A549 (cell line): ENCODE data around the gene OR4F15. TPM values are rescaled to one million over a fixed set of nuclear protein-coding genes. Genes with fewer than 3 reads are reported as not detected.
"Not testable (repeated sequence)": the region's sequence is repeated elsewhere in the genome, so short reads cannot be mapped to it uniquely, and the experiment has no call there.

Experiments used
- ATAC-seq, 2 experiments: fragments of 200-7000 bp in 1 of 2; fragments of >200 bp in 1 of 2; cut with Nextera tagmentation in 1 of 2; cut with Tn5 transposase in 1 of 2; 3 replicates each; pipeline versions ENCODE4 v1.8.0 to v1.9.1; 2018 to 2020; ENCODE audit warnings: mild to moderate bottlenecking in 1 of 2, moderate library complexity in 1 of 2
- CTCF ChIA-PET: fragments of 300-600 bp; sonication (Branson Sonifier 250); formaldehyde crosslinking; extraction: SDS; loops from one replicate; lab custom pipeline; 2021; ENCODE audit warnings: antibody characterized with exemption, inconsistent platforms; lab: Yijun Ruan, JAX
- POLR2A ChIA-PET: fragments of 350-600 bp; formaldehyde crosslinking; extraction: SDS; loops from one replicate; lab custom pipeline; 2021; ENCODE audit warnings: antibody characterized with exemption, inconsistent platforms; lab: Yijun Ruan, JAX
- DNase-seq, 2 experiments: peaks; one replicate each; pipeline versions ENCODE4 v3.0.0 to v3.0.0-alpha.2; 2011 to 2016; ENCODE audit warnings: low read depth in 1 of 2, low spot score in 1 of 2
- FAIRE-seq: peaks from 2 replicates; lab custom pipeline; 2011; peaks lifted over from hg19 to GRCh38; lab: Jason Lieb, UNC
- H3K27ac ChIP-seq, 2 experiments: fragments of >200 bp; sonication (Bioruptor Twin); formaldehyde crosslinking; 3 replicates each; pipeline ENCODE4 v1.5.1; 2016 to 2017
- H3K4me1 ChIP-seq: fragments of >200 bp; sonication (Bioruptor Twin); formaldehyde crosslinking; 3 replicates; pipeline ENCODE4 v1.6.1; 2016
- H3K4me2 ChIP-seq: fragments of >200 bp; sonication (Bioruptor Twin); formaldehyde crosslinking; 3 replicates; pipeline ENCODE4 v1.6.1; 2016
- H3K4me3 ChIP-seq: fragments of >200 bp; sonication (Bioruptor Twin); formaldehyde crosslinking; 3 replicates; pipeline ENCODE4 v1.5.1; 2016
- H3K9me3 ChIP-seq: fragments of >200 bp; sonication (Bioruptor Twin); formaldehyde crosslinking; 3 replicates; pipeline ENCODE4 v1.6.1; 2016
- CBX8 ChIP-seq: fragments of 200-600 bp; sonication (generic); IDR thresholded peaks from 2 replicates; pipeline ENCODE4 v1.6.1; 2016
- CHD4 ChIP-seq: fragments of 200-600 bp; sonication (generic); IDR thresholded peaks from 2 replicates; pipeline ENCODE4 v1.6.1; 2016; ENCODE audit warnings: antibody characterized with exemption, mild to moderate bottlenecking, borderline replicate concordance
- EHF ChIP-seq: fragments of 250-450 bp; sonication (Bioruptor Pico); IDR thresholded peaks from 2 replicates; pipeline ENCODE4 v1.5.0; 2020; ENCODE audit warnings: mild to moderate bottlenecking
- EHMT2 ChIP-seq: fragments of 200-600 bp; sonication (generic); IDR thresholded peaks from 2 replicates; pipeline ENCODE4 v1.6.1; 2016; ENCODE audit warnings: antibody characterized with exemption, low read depth, mild to moderate bottlenecking, moderate library complexity
- EP300 ChIP-seq, 2 experiments: fragments of >200 bp; sonication (Bioruptor Twin); formaldehyde crosslinking; IDR thresholded peaks; 2 replicates in 1 of 2; 3 replicates in 1 of 2; pipeline ENCODE4 v1.6.1; 2016 to 2017
- ESRRA ChIP-seq: fragments of 150-350 bp; IDR thresholded peaks from 2 replicates; pipeline ENCODE4 v1.6.1; 2014; ENCODE audit warnings: mild to moderate bottlenecking, low read length, borderline replicate concordance
- FOSB ChIP-seq: fragments of 250-450 bp; sonication (Bioruptor Pico); IDR thresholded peaks from 2 replicates; pipeline ENCODE4 v1.5.0; 2020; ENCODE audit warnings: mild to moderate bottlenecking, moderate library complexity
- HES2 ChIP-seq: fragments of >200 bp; sonication (Bioruptor Twin); formaldehyde crosslinking; IDR thresholded peaks from 2 replicates; pipeline ENCODE4 v1.6.1; 2016
- HMGXB4 ChIP-seq: fragments of 250-450 bp; sonication (Bioruptor Pico); IDR thresholded peaks from 2 replicates; pipeline ENCODE4 v1.5.0; 2021; ENCODE audit warnings: mild to moderate bottlenecking, moderate library complexity, borderline replicate concordance
- HOXA7 ChIP-seq: fragments of 250-450 bp; sonication (Bioruptor Pico); IDR thresholded peaks from 2 replicates; pipeline ENCODE4 v1.5.0; 2020; ENCODE audit warnings: mild to moderate bottlenecking, moderate library complexity
- KDM5A ChIP-seq: fragments of 200-600 bp; sonication (generic); IDR thresholded peaks from 2 replicates; pipeline ENCODE4 v1.6.1; 2016; ENCODE audit warnings: antibody characterized with exemption, mild to moderate bottlenecking
- MAFK ChIP-seq: fragments of 450-650 bp; IDR thresholded peaks from 2 replicates; pipeline ENCODE4 v1.6.1; 2014; ENCODE audit not compliant: partially characterized antibody
- POLR2A ChIP-seq: IDR thresholded peaks from 2 replicates; pipeline ENCODE4 v1.6.1; 2012; ENCODE audit warnings: mild to moderate bottlenecking, low read length
- RFX5 ChIP-seq: fragments of 450-650 bp; IDR thresholded peaks from 2 replicates; pipeline ENCODE4 v1.7.1; 2014; ENCODE audit warnings: antibody characterized with exemption, mild to moderate bottlenecking, moderate library complexity
- SREBF2 ChIP-seq: fragments of 450-650 bp; IDR thresholded peaks from 2 replicates; pipeline ENCODE4 v1.6.1; 2014; ENCODE audit warnings: mild to moderate bottlenecking, moderate library complexity
- TFCP2L1 ChIP-seq: fragments of 250-450 bp; sonication (Bioruptor Pico); IDR thresholded peaks from 2 replicates; pipeline ENCODE4 v1.5.0; 2021; ENCODE audit warnings: mild to moderate bottlenecking
- ZNF302 ChIP-seq: fragments of 250-450 bp; sonication (Bioruptor Pico); IDR thresholded peaks from 2 replicates; pipeline ENCODE4 v1.9.0; 2021; ENCODE audit warnings: inconsistent platforms, mild to moderate bottlenecking, moderate library complexity
- ZSCAN20 ChIP-seq: fragments of 250-450 bp; sonication (Bioruptor Pico); IDR thresholded peaks from 2 replicates; pipeline ENCODE4 v1.8.0; 2022; ENCODE audit warnings: mild to moderate bottlenecking, moderate library complexity
- WGBS: methylation state at CpG from one replicate; pipeline ENCODE4 v1.1.6; 2017; ENCODE audit errors: missing lambda C conversion rate; 5-methylcytosine and 5-hydroxymethylcytosine counted together
- polyA minus RNA-seq: library from RNA; depleted of rRNA, polyadenylated mRNA; stranded (reverse); fragments of >200 nt; gene quantifications from 2 replicates; pipeline ENCODE4 v1.2.3, GENCODE V29; 2011; rRNA and poly(A)+ RNA removed
- polyA plus RNA-seq, 4 experiments: library from polyadenylated mRNA; depleted of rRNA in 3 of 4; stranded (reverse); fragments of >200 nt; fragmentation: RNase III in 1 of 4; extraction: RNeasy Plus Mini Kit Qiagen cat#74134 plus additional on column Dnase treatment in 1 of 4; gene quantifications; 2 replicates in 3 of 4; 3 replicates in 1 of 4; pipeline ENCODE4 v1.2.3, GENCODE V29; 2011 to 2017
- TF ChIP-seq, protein P1 (sequence below): fragments of >200 bp; sonication (Bioruptor Twin); formaldehyde crosslinking; IDR thresholded peaks from 3 replicates; pipeline ENCODE4 v1.6.1; 2016

Gene OR4F15
- polyA plus RNA-seq (2011; rRNA removed): not detected in 2 replicates
- not detected in 2 replicates for polyA plus RNA-seq (2012; cell fraction: cytosol; rRNA removed)
- polyA plus RNA-seq (2012; cell fraction: nucleus; rRNA removed): not detected in 2 replicates
- polyA plus RNA-seq (2017; fragmentation: RNase III; extraction: RNeasy Plus Mini Kit Qiagen cat#74134 plus additional on column Dnase treatment): not detected in 3 replicates
- polyA minus RNA-seq: not detected in 2 replicates

- TF ChIP-seq CBX8 (no peak), SREBF2 (no peak), KDM5A (no peak), HOXA7 (CRISPR knock-in tag) (no peak), POLR2A (no peak), EP300 (IDR thresholded peaks at IDR 0.05) (no peak), ESRRA (no peak), CHD4 (no peak), FOSB (CRISPR knock-in tag) (no peak), ZSCAN20 (no peak)
- TF ChIP-seq, protein P1, sequence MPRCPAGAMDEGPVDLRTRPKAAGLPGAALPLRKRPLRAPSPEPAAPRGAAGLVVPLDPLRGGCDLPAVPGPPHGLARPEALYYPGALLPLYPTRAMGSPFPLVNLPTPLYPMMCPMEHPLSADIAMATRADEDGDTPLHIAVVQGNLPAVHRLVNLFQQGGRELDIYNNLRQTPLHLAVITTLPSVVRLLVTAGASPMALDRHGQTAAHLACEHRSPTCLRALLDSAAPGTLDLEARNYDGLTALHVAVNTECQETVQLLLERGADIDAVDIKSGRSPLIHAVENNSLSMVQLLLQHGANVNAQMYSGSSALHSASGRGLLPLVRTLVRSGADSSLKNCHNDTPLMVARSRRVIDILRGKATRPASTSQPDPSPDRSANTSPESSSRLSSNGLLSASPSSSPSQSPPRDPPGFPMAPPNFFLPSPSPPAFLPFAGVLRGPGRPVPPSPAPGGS: no peak
- ATAC-seq: no peak
- POLR2A ChIA-PET: no interaction called here
Measured at GRCh38 chr15:101811902-101812301, at the start of gene OR4F15. Gene OR4F15 (plus strand): TSS chr15:101812202. CDS start chr15:101818187, 5,985 bp downstream.

GRCh38 chr15:101764669-101765339 lies 47.2 kb upstream of the OR4F15 start:
- POLR2A ChIA-PET, DNase-seq, H3K4me3 ChIP-seq, H3K4me2 ChIP-seq, H3K27ac ChIP-seq, CTCF ChIA-PET, FAIRE-seq, H3K4me1 ChIP-seq, H3K9me3 ChIP-seq: not testable (repeated sequence)
- whole genome bisulfite sequencing: 43% methylated on average over 23 of the region's 23 CpGs
- peak; percentile 70 to 78 for ATAC-seq

More at GRCh38 chr15:101811902-101812301, at the start of gene OR4F15:
- H3K4me2 ChIP-seq: no peak within 1 kb of the TSS
- no peak within 1 kb of the TSS for H3K27ac ChIP-seq
- H3K9me3 ChIP-seq: no peaks in the 10 kb centered on the region
- no peak for FAIRE-seq
- CTCF ChIA-PET: no interaction called here
- DNase-seq: no peak
- H3K4me1 ChIP-seq: no peaks in the 10 kb centered on the region
- H3K4me3 ChIP-seq: no peak within 1 kb of the TSS

DNA sequence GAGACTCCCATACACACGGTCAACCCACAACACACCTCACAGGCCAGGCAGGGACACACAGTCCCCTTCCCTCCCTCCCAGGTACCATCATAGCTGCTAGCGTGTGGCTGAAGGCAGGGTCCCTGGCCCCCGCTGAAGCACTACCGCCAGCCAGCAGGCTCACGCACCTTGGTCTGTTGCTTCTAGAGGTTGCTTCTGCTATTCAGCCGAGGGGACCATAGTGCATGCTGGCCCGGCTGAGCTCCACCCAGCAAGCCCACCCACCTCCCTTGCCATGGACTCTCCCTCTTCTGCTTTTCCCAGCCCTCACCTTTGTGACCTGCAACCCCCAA lies 46.7 kb upstream of the OR4F15 start:
- 70% methylated on average over 6 of the region's 7 CpGs for WGBS
- ATAC-seq, POLR2A ChIA-PET, DNase-seq, H3K4me1 ChIP-seq, H3K4me3 ChIP-seq, CTCF ChIA-PET, H3K4me2 ChIP-seq, H3K9me3 ChIP-seq, H3K27ac ChIP-seq, FAIRE-seq: not testable (repeated sequence)

- no peak overlapping the region for H3K4me3 ChIP-seq
- ATAC-seq (peak in 1 of 2 experiments; percentile 25; a peak in 2 of 6 replicates), DNase-seq (no peak), FAIRE-seq (no peak)
- CTCF ChIA-PET: no interaction called here
- POLR2A ChIA-PET: interaction anchor here (0.7 kb wide), 1 partner anchor 1968 kb away, joined by 3 read pairs; no protein-coding TSS in a partner anchor
- no peaks in the 10 kb centered on the region for H3K4me1 ChIP-seq
- no peak overlapping the region for H3K4me2 ChIP-seq
- 38% methylated on average over 11 of the region's 15 CpGs for WGBS
- no peak overlapping the region for H3K27ac ChIP-seq
- TF ChIP-seq FOSB (CRISPR knock-in tag): no peak
- TF ChIP-seq EHF (CRISPR knock-in tag): no peak
- TF ChIP-seq ZNF302 (CRISPR knock-in tag): no peak
- no peak for TF ChIP-seq HMGXB4
- no peak for TF ChIP-seq HES2
- no peak for TF ChIP-seq EHMT2
- TF ChIP-seq, protein P1: no peak
- no peak for TF ChIP-seq TFCP2L1
- TF ChIP-seq RFX5: no peak
- TF ChIP-seq MAFK: no peak
- peaks cover 3% of the 10 kb centered on the region; the same call in 1 of the 3 replicates for H3K9me3 ChIP-seq
Measured at GRCh38 chr15:101765772-101766456, 46.1 kb upstream of the OR4F15 start.

GRCh38 chr15:101767083-101767640 lies 44.8 kb upstream of the OR4F15 start:
- H3K9me3 ChIP-seq, FAIRE-seq, H3K27ac ChIP-seq, CTCF ChIA-PET, DNase-seq, H3K4me1 ChIP-seq, H3K4me2 ChIP-seq, H3K4me3 ChIP-seq, POLR2A ChIA-PET: not testable (repeated sequence)
- ATAC-seq: peak; percentile 53 to 73; a peak in 1 of 6 replicates
- WGBS: 56% methylated on average over 6 of the region's 11 CpGs
